Immature natural killer cell (primary cell): ENCODE data around the gene COPB1. TPM values are rescaled to one million over a fixed set of nuclear protein-coding genes. Genes with fewer than 3 reads are reported as not detected.

ENCODE experiments used
- DNase-seq, 3 donors: peaks; one replicate each; pipeline ENCODE4 v3.0.0; 2022; ENCODE audit warnings: mixed read lengths in 1 of 3
- H3K27ac Mint-ChIP-seq, 6 donors: one replicate each; pipeline ENCODE4 v1.8.0; 2020; ENCODE audit warnings: mixed read lengths in 6 of 6, mild to moderate bottlenecking in 5 of 6, inconsistent platforms in 4 of 6, moderate library complexity in 3 of 6
- H3K27me3 Mint-ChIP-seq, 3 donors: one replicate each; pipeline ENCODE4 v1.8.0; 2020 to 2021; ENCODE audit warnings: low read depth in 3 of 3, mild to moderate bottlenecking in 3 of 3, mixed read lengths in 3 of 3, moderate library complexity in 3 of 3, inconsistent platforms in 1 of 3
- H3K36me3 Mint-ChIP-seq, 3 donors: one replicate each; pipeline ENCODE4 v1.8.0; 2020; ENCODE audit warnings: mixed read lengths in 3 of 3, inconsistent platforms in 2 of 3, mild to moderate bottlenecking in 2 of 3
- H3K4me1 Mint-ChIP-seq, 2 donors: one replicate each; pipeline ENCODE4 v1.8.0; 2020; ENCODE audit warnings: inconsistent platforms in 2 of 2, mild to moderate bottlenecking in 2 of 2, mixed read lengths in 2 of 2, moderate library complexity in 1 of 2
- H3K4me3 Mint-ChIP-seq, 5 donors: one replicate each; pipeline ENCODE4 v1.8.0; 2020; ENCODE audit warnings: mild to moderate bottlenecking in 5 of 5, mixed read lengths in 5 of 5, inconsistent platforms in 3 of 5, moderate library complexity in 3 of 5
- H3K9me3 Mint-ChIP-seq, 6 donors: one replicate each; pipeline ENCODE4 v1.8.0; 2020; ENCODE audit warnings: mild to moderate bottlenecking in 6 of 6, mixed read lengths in 6 of 6, inconsistent platforms in 4 of 6, moderate library complexity in 3 of 6
- polyA plus RNA-seq, 3 donors: library from polyadenylated mRNA; unstranded; fragments of 300-500 nt; fragmentation: Illumina TruSeq; gene quantifications; one replicate each; pipeline ENCODE4 v1.2.3, GENCODE V29; 2021

The COPB1 gene
- polyA plus RNA-seq, 3 donors from 2014 or later: 71.0 to 133 (median 106) TPM

DNA sequence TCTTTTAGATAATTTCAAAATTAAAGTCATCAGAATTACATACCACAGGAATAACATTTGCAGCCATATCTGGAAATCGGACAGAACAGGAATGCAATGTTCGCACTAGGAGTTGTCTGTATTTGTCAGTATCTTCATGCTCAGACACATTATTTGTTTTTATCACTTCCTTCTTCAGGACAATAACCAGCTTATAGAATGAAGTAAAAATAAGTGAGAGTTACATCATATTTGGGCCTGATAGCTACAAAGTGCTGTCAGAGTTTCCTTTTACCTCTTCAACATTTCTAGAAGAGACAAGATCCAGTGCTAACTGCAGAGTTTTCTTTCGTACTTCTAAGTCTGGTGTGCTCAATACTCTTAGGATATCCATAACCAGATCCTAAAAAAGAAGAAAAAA, 18.9 kb downstream of the COPB1 start:
- peaks cover 7 to 14% of the 10 kb centered on the region in 2 donors for H3K4me1 Mint-ChIP-seq
- peak overlapping the region in 1 of 6 donors; percentile 5 for H3K27ac Mint-ChIP-seq
- peaks cover 0 to 2% (median 0%) of the 10 kb centered on the region in 3 donors for H3K27me3 Mint-ChIP-seq
- peaks cover 15 to 40% (median 21%) of the 10 kb centered on the region in 3 donors for H3K36me3 Mint-ChIP-seq
- H3K4me3 Mint-ChIP-seq: no peak overlapping the region
- H3K9me3 Mint-ChIP-seq: no peaks in the 10 kb centered on the region
- no peak for DNase-seq

DNA sequence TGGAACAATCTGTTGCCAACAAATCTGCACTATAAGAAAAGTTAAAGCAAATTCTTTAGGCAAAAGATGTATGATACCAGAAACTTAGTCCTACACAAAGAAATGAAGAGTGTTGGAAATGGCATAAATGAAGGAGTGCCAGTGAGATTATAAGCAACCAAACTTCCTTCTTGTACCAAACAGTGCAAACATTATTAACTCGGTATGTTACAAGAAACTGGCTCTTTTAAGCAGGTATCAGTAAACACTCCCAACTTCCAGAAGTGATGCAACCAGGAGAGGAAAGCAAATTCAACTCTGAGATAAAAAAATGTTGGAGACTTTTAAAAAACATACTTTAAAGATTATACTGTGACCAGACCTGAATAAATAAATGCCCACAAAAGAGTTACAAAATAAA, 28.5 kb downstream of the COPB1 start:
- peaks cover 4 to 58% of the 10 kb centered on the region in 2 donors for H3K4me1 Mint-ChIP-seq
- H3K36me3 Mint-ChIP-seq: peaks cover 16 to 68% (median 56%) of the 10 kb centered on the region in 3 donors
- H3K9me3 Mint-ChIP-seq: no peaks in the 10 kb centered on the region
- no peak for DNase-seq
- H3K4me3 Mint-ChIP-seq: no peak overlapping the region
- no peaks in the 10 kb centered on the region for H3K27me3 Mint-ChIP-seq
- peak overlapping the region in 3 of 6 donors; percentile 1 to 78 (median 57) for H3K27ac Mint-ChIP-seq

DNA sequence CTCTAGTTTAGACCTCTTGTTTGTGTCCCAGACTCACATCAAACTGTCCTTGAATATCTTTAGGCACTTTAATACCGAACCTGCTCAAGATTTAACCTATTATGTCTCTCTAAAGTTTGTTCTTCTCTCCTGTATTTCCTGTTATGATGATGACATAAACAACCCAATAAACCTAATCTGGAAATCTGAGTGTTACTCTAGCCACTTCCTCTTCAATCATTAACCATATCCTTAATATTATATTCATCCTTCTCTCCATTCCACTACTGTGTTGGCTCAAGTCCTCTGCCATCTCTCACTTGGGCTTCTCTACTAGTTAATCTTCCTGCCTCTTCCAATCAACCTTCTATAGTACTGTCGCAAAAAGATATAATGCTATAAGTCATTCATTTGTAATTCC, 36.0 kb downstream of the COPB1 start:
- Mint-ChIP-seq H3K27me3 (no peaks in the 10 kb centered on the region), H3K4me1 (peaks cover 0 to 12% of the 10 kb centered on the region in 2 donors), H3K36me3 (peaks cover 9 to 37% (median 23%) of the 10 kb centered on the region in 3 donors), H3K9me3 (no peaks in the 10 kb centered on the region), H3K4me3 (no peak overlapping the region), H3K27ac (no peak overlapping the region)
- DNase-seq: no peak

DNA sequence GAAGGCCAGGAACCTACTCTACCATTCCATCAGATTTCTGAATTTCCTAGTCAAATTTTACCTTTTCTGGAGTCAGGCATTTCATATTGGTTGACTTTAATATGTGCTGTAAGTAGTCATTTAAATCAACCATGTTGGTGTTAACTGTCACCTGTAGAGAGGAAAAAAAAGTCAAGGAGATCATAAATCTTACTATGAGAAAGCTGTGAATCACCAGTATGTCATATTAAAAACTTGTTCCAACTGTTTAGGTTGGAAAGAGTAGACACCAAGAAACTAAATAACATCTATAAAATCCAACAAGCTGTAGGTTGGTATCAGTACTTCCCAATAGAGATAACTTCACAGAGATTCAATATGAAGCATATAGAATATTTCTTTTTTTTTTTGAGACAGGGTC, 39.5 kb downstream of the COPB1 start:
- Mint-ChIP-seq H3K9me3 (no peaks in the 10 kb centered on the region), H3K4me3 (no peak overlapping the region), H3K4me1 (peaks cover 0 to 1% of the 10 kb centered on the region in 2 donors), H3K27ac (no peak overlapping the region), H3K27me3 (peaks cover 0 to 1% (median 0%) of the 10 kb centered on the region in 3 donors), H3K36me3 (peaks cover 14 to 41% (median 21%) of the 10 kb centered on the region in 3 donors)
- no peak for DNase-seq

DNA sequence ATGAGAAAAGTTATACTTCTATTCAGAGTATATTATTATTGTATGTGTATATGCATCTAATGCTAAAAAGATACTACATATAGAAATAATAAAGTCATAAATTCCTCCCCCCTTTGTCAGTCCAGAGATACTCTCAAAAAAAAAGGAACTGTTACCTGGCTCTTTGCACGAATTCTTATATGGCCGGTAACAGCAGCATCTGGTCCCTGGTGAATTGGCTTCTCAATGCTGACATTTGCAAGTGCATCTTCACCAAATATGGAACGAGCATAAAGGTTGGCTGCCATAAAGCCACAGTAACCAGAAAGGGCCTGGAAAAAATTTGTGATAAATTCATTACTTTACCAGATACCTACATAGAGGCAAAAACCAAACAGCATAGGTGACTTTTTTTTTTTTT, 41.2 kb downstream of the COPB1 start:
- peaks cover 2 to 7% of the 10 kb centered on the region in 2 donors for H3K4me1 Mint-ChIP-seq
- no peak overlapping the region for H3K4me3 Mint-ChIP-seq
- peaks cover 0 to 1% (median 0%) of the 10 kb centered on the region in 3 donors for H3K27me3 Mint-ChIP-seq
- H3K9me3 Mint-ChIP-seq: no peaks in the 10 kb centered on the region
- no peak overlapping the region for H3K27ac Mint-ChIP-seq
- DNase-seq: no peak
- peaks cover 14 to 41% (median 21%) of the 10 kb centered on the region in 3 donors for H3K36me3 Mint-ChIP-seq

DNA sequence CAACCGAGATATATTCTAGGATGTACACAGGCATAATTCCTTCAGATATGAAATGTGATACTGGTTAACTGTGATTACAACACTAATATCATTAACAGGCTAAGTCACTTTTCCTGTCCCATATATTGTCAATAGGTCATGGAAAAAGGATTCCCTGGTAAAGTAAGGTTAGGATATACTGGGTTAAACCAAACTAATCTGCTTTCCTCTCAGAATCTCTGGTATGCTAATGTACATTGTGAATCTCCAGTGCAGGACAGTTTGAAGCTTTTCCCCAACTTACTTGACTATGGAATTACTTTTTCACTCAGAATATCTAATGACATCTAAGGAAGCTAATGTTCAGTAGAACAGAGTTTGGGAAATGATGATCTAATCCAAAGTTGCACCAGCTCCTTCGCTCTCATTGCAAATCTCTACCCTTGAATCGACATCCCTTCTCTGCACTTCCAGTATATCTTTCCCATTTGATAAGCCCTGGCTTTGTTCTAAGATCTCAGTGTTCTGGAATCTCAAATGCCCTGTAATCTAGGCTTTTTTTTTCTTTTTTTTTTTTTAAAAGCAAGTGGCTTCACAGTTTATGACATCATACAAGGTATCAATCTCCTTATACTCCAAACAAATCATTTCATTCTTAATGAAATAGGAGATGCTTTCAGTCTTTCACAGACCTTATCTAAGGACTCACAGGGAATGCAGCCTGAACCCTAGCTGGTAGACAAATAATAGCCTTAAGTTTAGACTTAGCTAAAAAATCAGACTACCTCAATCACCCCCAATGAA, 43.8 kb downstream of the COPB1 start:
- H3K27me3 Mint-ChIP-seq: peaks cover 0 to 1% (median 0%) of the 10 kb centered on the region in 3 donors
- no peak overlapping the region for H3K4me3 Mint-ChIP-seq
- peaks cover 12 to 26% of the 10 kb centered on the region in 2 donors for H3K4me1 Mint-ChIP-seq
- H3K27ac Mint-ChIP-seq: peak overlapping the region in 5 of 6 donors; percentile 28 to 66 (median 51)
- H3K9me3 Mint-ChIP-seq: no peaks in the 10 kb centered on the region
- no peak for DNase-seq
- H3K36me3 Mint-ChIP-seq: peaks cover 14 to 44% (median 17%) of the 10 kb centered on the region in 3 donors

GRCh38 chr11:14454861-14455632, 44.6 kb downstream of the COPB1 start:
- H3K27me3 Mint-ChIP-seq: peaks cover 0 to 1% (median 0%) of the 10 kb centered on the region in 3 donors
- no peaks in the 10 kb centered on the region for H3K9me3 Mint-ChIP-seq
- peaks cover 11 to 40% (median 16%) of the 10 kb centered on the region in 3 donors for H3K36me3 Mint-ChIP-seq
- H3K4me3 Mint-ChIP-seq: no peak overlapping the region
- H3K4me1 Mint-ChIP-seq: peaks cover 12 to 26% of the 10 kb centered on the region in 2 donors
- DNase-seq: peak in 2 of 3 donors; percentile 28
- H3K27ac Mint-ChIP-seq: peak overlapping the region in 1 of 6 donors; percentile 28

GRCh38 chr11:14451825-14452224, 47.8 kb downstream of the COPB1 start:
- Mint-ChIP-seq H3K4me3 (no peak overlapping the region), H3K9me3 (no peaks in the 10 kb centered on the region), H3K4me1 (peaks cover 15 to 46% of the 10 kb centered on the region in 2 donors), H3K27ac (peak overlapping the region in 4 of 6 donors; percentile 20 to 64 (median 30)), H3K27me3 (peaks cover 0 to 1% (median 0%) of the 10 kb centered on the region in 3 donors), H3K36me3 (peaks cover 0 to 16% (median 5%) of the 10 kb centered on the region in 3 donors)
- no peak for DNase-seq

DNA sequence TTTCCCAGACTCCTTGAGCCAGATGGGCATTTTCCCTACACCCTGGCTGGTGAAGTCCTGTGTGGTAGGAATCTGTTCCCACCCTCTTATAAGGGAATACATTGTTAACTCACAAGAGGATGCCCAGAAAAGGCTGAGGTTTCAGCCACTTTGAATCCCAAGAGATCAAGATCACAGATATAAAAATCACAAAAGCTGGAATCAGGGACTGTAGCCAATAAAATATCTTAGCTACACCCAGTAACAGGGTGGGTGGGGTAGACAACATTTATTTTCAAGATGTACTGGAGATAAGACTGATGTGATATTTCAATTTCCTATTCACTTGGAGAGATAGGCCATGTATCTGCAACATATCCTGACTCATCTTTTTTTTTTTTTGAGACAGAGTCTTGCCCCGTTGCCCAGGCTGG, 50.3 kb downstream of the COPB1 start:
- H3K27me3 Mint-ChIP-seq: no peaks in the 10 kb centered on the region
- peaks cover 13 to 47% of the 10 kb centered on the region in 2 donors for H3K4me1 Mint-ChIP-seq
- DNase-seq: no peak
- H3K4me3 Mint-ChIP-seq: no peak overlapping the region
- H3K36me3 Mint-ChIP-seq: peaks cover 0 to 10% (median 0%) of the 10 kb centered on the region in 3 donors
- H3K27ac Mint-ChIP-seq: no peak overlapping the region
- H3K9me3 Mint-ChIP-seq: no peaks in the 10 kb centered on the region

DNA sequence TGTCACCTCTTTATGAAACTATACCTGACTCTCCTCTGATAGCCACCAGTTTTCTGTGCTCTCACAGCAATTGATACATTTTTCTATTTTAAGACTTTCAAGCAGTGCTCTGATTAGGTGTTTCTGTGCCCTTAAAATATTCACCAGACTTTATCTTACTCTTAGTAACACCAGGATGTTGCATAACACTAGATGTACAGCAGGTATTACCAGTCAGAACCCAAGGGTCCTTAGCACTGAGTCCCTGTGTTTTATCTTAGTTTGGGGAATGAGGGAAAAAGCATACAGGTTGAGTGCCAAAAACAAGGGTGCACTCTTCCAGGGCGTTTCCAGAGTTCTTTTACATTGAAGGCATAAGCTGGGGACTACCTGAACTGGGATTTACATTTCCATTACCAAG, 51.4 kb downstream of the COPB1 start:
- no peaks in the 10 kb centered on the region for H3K9me3 Mint-ChIP-seq
- no peaks in the 10 kb centered on the region for H3K27me3 Mint-ChIP-seq
- H3K27ac Mint-ChIP-seq: no peak overlapping the region
- DNase-seq: no peak
- peaks cover 0 to 10% (median 0%) of the 10 kb centered on the region in 3 donors for H3K36me3 Mint-ChIP-seq
- H3K4me1 Mint-ChIP-seq: peaks cover 13 to 47% of the 10 kb centered on the region in 2 donors
- no peak overlapping the region for H3K4me3 Mint-ChIP-seq

- Mint-ChIP-seq H3K36me3 (peaks cover 2 to 6% (median 5%) of the 10 kb centered on the region in 3 donors), H3K4me3 (no peak overlapping the region), H3K4me1 (peaks cover 9 to 32% of the 10 kb centered on the region in 2 donors), H3K27ac (no peak overlapping the region), H3K27me3 (peaks cover 0 to 2% (median 0%) of the 10 kb centered on the region in 3 donors), H3K9me3 (no peaks in the 10 kb centered on the region)
- no peak for DNase-seq
Observed at GRCh38 chr11:14446701-14447169, 52.9 kb downstream of the COPB1 start.

DNA sequence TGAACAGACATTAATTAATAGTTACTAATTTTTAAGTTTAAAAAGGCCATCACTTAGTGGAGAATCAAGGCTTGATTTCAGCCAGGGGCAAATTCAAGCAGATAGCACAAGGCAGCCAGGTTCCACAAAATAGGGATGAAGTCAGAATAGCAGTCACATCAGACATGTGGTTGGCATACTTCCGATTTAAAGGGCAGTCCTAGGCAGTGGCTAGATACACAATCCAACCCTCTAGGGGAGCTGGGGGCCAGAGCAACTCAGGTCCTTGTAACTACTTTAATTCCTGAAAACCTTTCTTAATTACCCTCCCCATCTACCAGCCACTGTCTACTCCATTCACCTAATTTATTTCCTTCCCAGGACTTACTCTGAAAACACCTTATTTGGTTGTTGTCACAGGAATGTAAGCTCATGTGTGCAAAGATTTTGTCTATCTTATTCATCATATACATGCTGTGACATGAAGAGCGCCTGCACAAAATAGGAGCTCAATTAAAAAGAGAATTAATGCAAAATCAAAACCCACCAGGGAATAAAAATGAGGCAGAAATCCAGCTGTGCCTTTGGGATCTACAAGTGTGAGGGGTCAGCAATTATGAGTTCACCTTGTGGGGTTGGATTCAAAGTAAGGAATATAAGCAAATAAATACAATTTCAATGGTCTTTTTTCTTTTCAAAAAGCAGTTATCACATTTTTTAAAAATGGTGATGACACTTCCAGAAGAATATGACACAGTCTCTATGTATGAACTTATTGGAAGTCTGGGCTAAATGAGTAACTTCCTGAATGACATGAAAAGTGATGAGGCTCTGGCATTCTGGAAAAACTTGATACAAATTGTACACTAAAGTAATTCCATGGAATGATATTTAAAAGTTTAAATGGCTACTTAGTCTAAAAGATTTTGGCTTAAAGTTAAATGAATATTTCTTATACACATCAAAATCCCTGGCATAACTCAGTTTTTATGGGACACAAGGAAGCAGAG, 53.8 kb downstream of the COPB1 start:
- Mint-ChIP-seq H3K27ac (peak overlapping the region in 1 of 6 donors; percentile 27), H3K36me3 (peaks cover 4 to 9% (median 4%) of the 10 kb centered on the region in 3 donors), H3K4me1 (peaks cover 8 to 28% of the 10 kb centered on the region in 2 donors), H3K9me3 (no peaks in the 10 kb centered on the region), H3K4me3 (no peak overlapping the region), H3K27me3 (peaks cover 0 to 2% (median 0%) of the 10 kb centered on the region in 3 donors)
- DNase-seq: no peak
